ENCODE measurements around the gene NFE2L2. TPM values are rescaled to one million over a fixed set of nuclear protein-coding genes. Genes with fewer than 3 reads are reported as not detected.
"Not testable (repeated sequence)": the region's sequence is repeated elsewhere in the genome, so short reads cannot be mapped to it uniquely, and the experiment has no call there.

The NFE2L2 gene
- total RNA-seq, 2 donors from 2014 or later: 58.0 to 65.5 TPM

DNA sequence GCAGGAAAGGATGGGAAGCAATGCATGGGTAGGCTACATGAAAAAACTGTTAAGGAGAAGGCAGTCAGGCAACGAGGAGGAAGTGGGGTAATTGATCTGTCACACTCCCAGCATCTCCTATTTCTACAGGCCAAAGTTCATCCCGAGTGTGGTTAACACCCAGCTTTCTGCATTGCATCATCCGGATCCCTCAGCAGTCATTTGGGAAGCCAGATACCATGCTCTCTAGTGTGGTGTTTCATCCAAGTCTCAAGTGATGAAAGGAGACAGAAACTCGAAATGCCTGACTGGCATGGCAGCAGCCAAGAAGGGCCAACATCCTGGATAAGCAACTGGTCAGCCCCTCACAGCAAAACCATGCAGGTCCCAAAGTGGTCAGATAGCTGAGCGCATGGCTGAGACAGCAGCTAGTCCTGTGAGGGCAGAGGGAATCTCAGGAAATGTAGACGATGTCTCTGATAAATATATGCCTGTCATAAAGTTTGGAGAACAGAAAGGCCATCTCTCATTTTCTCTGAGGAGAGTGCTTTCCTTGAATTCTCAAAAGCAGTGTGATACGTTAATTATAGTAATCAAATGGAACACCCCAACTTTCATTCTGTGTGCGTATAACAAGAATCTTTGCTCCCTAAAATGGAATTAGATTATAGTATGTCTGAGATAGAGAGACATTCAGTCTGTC, 76.8 kb downstream of the NFE2L2 start:
- DNase-seq (no peak), ATAC-seq (no peak)
- no peaks in the 10 kb centered on the region for H3K36me3 Mint-ChIP-seq (ENCODE audit: low read depth)
- no peak overlapping the region for H3K4me3 Mint-ChIP-seq
- peaks cover 3% of the 10 kb centered on the region for H3K4me1 Mint-ChIP-seq
- H3K27ac Mint-ChIP-seq: no peak overlapping the region
- peaks cover 5% of the 10 kb centered on the region for H3K27me3 Mint-ChIP-seq
- no peaks in the 10 kb centered on the region for H3K9me3 ChIP-seq (ENCODE audit: control insufficient read depth, low read length, poor library complexity, severe bottlenecking)

DNA sequence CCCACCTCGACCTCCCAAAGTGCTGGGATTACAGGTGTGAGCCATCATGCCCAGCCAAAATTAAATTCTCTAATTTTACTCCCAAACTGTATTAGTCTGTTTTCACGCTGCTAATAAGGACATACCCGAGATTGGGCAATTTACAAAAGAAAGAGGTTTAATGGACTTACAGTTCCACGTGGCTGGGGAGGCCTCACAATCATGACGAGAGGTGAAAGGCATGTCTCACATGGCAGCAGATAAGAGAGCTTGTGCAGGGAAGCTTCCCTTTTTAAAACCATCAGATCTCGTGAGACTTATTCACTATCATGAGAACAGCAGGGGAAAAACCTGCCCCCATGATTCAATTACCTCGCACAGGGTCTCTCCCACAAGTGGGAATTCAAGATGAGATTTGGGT, 78.5 kb downstream of the NFE2L2 start:
- H3K4me1 Mint-ChIP-seq; H3K27ac Mint-ChIP-seq; H3K36me3 Mint-ChIP-seq (ENCODE audit: low read depth); ATAC-seq; H3K27me3 Mint-ChIP-seq; H3K9me3 ChIP-seq (ENCODE audit: control insufficient read depth, low read length, poor library complexity, severe bottlenecking); H3K4me3 Mint-ChIP-seq; DNase-seq: not testable (repeated sequence)

GRCh38 chr2:177184606-177185005, 79.9 kb downstream of the NFE2L2 start:
- Mint-ChIP-seq H3K36me3 (ENCODE audit: low read depth) (no peaks in the 10 kb centered on the region), H3K4me3 (no peak overlapping the region), H3K27me3 (peaks cover 5% of the 10 kb centered on the region), H3K4me1 (peaks cover 3% of the 10 kb centered on the region), H3K27ac (no peak overlapping the region)
- ATAC-seq (no peak), DNase-seq (no peak)
- H3K9me3 ChIP-seq (ENCODE audit: control insufficient read depth, low read length, poor library complexity, severe bottlenecking): no peaks in the 10 kb centered on the region

DNA sequence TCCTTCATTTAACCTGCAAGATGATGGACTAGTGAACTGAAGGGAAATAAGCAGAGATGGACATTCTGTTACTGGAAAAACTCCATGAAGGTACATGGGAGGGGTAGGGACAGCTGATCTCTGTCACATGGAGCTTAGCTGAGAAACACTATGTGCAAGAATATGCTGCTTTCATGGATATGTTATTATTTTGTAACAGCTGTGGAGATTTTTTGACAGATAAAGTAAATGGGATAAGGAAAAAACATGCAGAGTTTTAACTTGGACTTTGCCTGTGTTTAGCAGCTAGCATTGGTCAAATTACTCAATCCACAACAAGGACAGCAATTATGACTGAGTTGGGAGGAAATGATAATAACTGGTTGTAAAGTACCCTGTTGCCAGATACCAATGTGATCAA, 80.7 kb downstream of the NFE2L2 start:
- H3K27ac Mint-ChIP-seq: no peak overlapping the region
- H3K27me3 Mint-ChIP-seq: peaks cover 5% of the 10 kb centered on the region
- no peaks in the 10 kb centered on the region for H3K9me3 ChIP-seq (ENCODE audit: control insufficient read depth, low read length, poor library complexity, severe bottlenecking)
- ATAC-seq (no peak), DNase-seq (no peak)
- peaks cover 3% of the 10 kb centered on the region for H3K4me1 Mint-ChIP-seq
- no peak overlapping the region for H3K4me3 Mint-ChIP-seq
- H3K36me3 Mint-ChIP-seq (ENCODE audit: low read depth): no peaks in the 10 kb centered on the region

Other genes starting within 250 kb of the NFE2L2 start
- gene HNRNPA3, start 51.9 kb downstream of the NFE2L2 start, total RNA-seq: 100 to 1,000 TPM; 179 to 183 TPM
- 10 to 100 TPM; 26.2 to 27.7 TPM for gene AGPS, start 128.0 kb upstream of the NFE2L2 start, total RNA-seq

Measured in T-helper 17 cell (primary cell).